COLO829 (cell line): ENCODE measurements around the gene ATG2B.
A peak's percentile ranks its signal among the peaks of the same experiment; 100 is the strongest.
"Not testable (repeated sequence)": the region's sequence is repeated elsewhere in the genome, so short reads cannot be mapped to it uniquely, and the experiment has no call there.

ENCODE experiments used
- DNase-seq: peaks from one replicate; pipeline ENCODE4 v3.0.0; 2012; ENCODE audit warnings: low spot score

Gene ATG2B

GRCh38 chr14:96252323-96252998, 110.7 kb downstream of the ATG2B start:
- no peak for DNase-seq

GRCh38 chr14:96251656-96252155, 111.4 kb downstream of the ATG2B start:
- DNase-seq = no peak

- no peak for DNase-seq
These were observed 112.7 kb downstream of the ATG2B start for GRCh38 chr14:96250485-96250884.

- no peak for DNase-seq
These were observed 114.1 kb downstream of the ATG2B start for GRCh38 chr14:96249029-96249428.

GRCh38 chr14:96247031-96247430, 116.1 kb downstream of the ATG2B start:
- no peak for DNase-seq

- DNase-seq = peak; percentile 78
These were observed 116.6 kb downstream of the ATG2B start for GRCh38 chr14:96246539-96246847.

GRCh38 chr14:96245710-96246538, 117.2 kb downstream of the ATG2B start:
- DNase-seq = no peak

- not testable (repeated sequence) for DNase-seq
These were observed 118.1 kb downstream of the ATG2B start for GRCh38 chr14:96245074-96245473.

- DNase-seq = no peak
These were observed 119.4 kb downstream of the ATG2B start for GRCh38 chr14:96243785-96244184.

GRCh38 chr14:96242126-96242525, 121.0 kb downstream of the ATG2B start:
- no peak for DNase-seq

GRCh38 chr14:96240641-96241040, 122.5 kb downstream of the ATG2B start:
- no peak for DNase-seq

- DNase-seq = no peak
These were observed 123.4 kb downstream of the ATG2B start for GRCh38 chr14:96239711-96240141.

GRCh38 chr14:96238676-96239265, 124.4 kb downstream of the ATG2B start:
- no peak for DNase-seq

- no peak for DNase-seq
These were observed 125.5 kb downstream of the ATG2B start for GRCh38 chr14:96237641-96238040.

GRCh38 chr14:96235426-96235825, 127.7 kb downstream of the ATG2B start:
- no peak for DNase-seq

- no peak for DNase-seq
These were observed 129.5 kb downstream of the ATG2B start for GRCh38 chr14:96233661-96234060.

- no peak for DNase-seq
These were observed 130.6 kb downstream of the ATG2B start for GRCh38 chr14:96232506-96232905.

GRCh38 chr14:96231526-96232130, 131.5 kb downstream of the ATG2B start:
- no peak for DNase-seq

GRCh38 chr14:96231056-96231455, 132.1 kb downstream of the ATG2B start:
- no peak for DNase-seq

- DNase-seq = no peak
These were observed 133.8 kb downstream of the ATG2B start for GRCh38 chr14:96229315-96229714.
